ENCODE data around the gene ATP13A1. TPM values are rescaled to one million over a fixed set of nuclear protein-coding genes. Genes with fewer than 3 reads are reported as not detected.

ATP13A1 gene
- total RNA-seq, 4 donors from 2014 or later: 97.3 to 293 (median 129) TPM

- H3K9me3 ChIP-seq: no peaks in the 10 kb centered on the region
- intact Hi-C loops (cut with DNase I): no loop called here
- H3K36me3 ChIP-seq: peaks cover 15% of the 10 kb centered on the region in 2 donors
- 8 to 11% methylated on average over 7 to 15 of the region's 17 CpGs for WGBS, 2 donors
- no peak for DNase-seq
- TF ChIP-seq, protein P1, sequence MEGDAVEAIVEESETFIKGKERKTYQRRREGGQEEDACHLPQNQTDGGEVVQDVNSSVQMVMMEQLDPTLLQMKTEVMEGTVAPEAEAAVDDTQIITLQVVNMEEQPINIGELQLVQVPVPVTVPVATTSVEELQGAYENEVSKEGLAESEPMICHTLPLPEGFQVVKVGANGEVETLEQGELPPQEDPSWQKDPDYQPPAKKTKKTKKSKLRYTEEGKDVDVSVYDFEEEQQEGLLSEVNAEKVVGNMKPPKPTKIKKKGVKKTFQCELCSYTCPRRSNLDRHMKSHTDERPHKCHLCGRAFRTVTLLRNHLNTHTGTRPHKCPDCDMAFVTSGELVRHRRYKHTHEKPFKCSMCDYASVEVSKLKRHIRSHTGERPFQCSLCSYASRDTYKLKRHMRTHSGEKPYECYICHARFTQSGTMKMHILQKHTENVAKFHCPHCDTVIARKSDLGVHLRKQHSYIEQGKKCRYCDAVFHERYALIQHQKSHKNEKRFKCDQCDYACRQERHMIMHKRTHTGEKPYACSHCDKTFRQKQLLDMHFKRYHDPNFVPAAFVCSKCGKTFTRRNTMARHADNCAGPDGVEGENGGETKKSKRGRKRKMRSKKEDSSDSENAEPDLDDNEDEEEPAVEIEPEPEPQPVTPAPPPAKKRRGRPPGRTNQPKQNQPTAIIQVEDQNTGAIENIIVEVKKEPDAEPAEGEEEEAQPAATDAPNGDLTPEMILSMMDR (IDR thresholded peaks at IDR 0.05): no peak
- no peak for TF ChIP-seq POLR2A (IDR thresholded peaks at IDR 0.05)
- H3K4me3 ChIP-seq (replicated peaks in 1 of 3): peak overlapping the region; percentile 61 to 90 (median 89)
- H3K27me3 ChIP-seq: no peaks in the 10 kb centered on the region
- H3K4me1 ChIP-seq: peaks cover 17% of the 10 kb centered on the region in 2 donors
- peak overlapping the region in 2 of 3 donors; percentile 37 to 90 for H3K27ac ChIP-seq
Observed at GRCh38 chr19:19662871-19663255, 613 bp downstream of the ATP13A1 start.

GRCh38 chr19:19662344-19662743, 1.1 kb downstream of the ATP13A1 start:
- 69 to 79% methylated on average over 8 of the region's 8 CpGs for WGBS, 2 donors
- Histone ChIP-seq H3K9me3 (no peaks in the 10 kb centered on the region), H3K4me1 (peaks cover 17% of the 10 kb centered on the region in 2 donors), H3K27me3 (no peaks in the 10 kb centered on the region), H3K36me3 (peaks cover 15 to 21% of the 10 kb centered on the region in 2 donors), H3K27ac (no peak overlapping the region), H3K4me3 (replicated peaks in 1 of 3) (peak overlapping the region in 1 of 3 donors; percentile 89)
- no peak for TF ChIP-seq POLR2A (IDR thresholded peaks at IDR 0.05)
- TF ChIP-seq, protein P1 (IDR thresholded peaks at IDR 0.05): no peak
- DNase-seq: no peak
- intact Hi-C loops (cut with DNase I): no loop called here

DNA sequence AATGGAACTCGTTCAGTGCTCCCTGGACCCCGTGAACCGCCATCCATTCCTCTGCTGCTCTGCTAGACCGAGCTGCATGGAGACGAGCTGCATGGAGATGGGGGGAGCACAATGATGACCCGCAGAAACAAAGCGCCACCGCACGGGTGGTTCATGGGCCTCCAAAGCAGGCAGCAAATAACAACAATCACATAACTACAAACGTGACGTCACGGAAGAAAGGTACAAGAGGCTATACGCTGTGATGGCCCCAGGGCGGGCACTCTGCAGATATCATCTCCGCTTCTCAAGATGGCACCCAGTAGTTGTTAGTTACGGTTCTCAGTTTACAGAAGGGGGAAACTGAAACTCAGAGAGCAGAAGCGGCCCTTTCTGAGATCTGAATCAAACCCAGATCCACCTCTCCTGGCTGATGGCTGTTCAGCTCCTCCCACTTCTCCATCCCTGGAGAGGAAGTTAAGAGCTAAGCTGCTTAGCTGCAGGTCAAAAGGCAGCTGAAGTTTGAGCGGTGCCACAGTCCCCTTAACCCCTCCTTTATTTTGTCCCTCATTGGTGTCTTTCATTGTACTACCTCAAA, 1.7 kb downstream of the ATP13A1 start:
- Histone ChIP-seq H3K9me3 (no peaks in the 10 kb centered on the region), H3K27me3 (no peaks in the 10 kb centered on the region), H3K36me3 (peaks cover 19 to 26% of the 10 kb centered on the region in 2 donors), H3K4me3 (replicated peaks in 1 of 3) (no peak overlapping the region), H3K27ac (no peak overlapping the region), H3K4me1 (peaks cover 17% of the 10 kb centered on the region in 2 donors)
- intact Hi-C loops (cut with DNase I): no loop called here
- DNase-seq: no peak
- WGBS, 2 donors: 62 to 65% methylated on average over 18 of the region's 18 CpGs
- TF ChIP-seq POLR2A (IDR thresholded peaks at IDR 0.05): no peak
- TF ChIP-seq, protein P1 (IDR thresholded peaks at IDR 0.05): no peak

DNA sequence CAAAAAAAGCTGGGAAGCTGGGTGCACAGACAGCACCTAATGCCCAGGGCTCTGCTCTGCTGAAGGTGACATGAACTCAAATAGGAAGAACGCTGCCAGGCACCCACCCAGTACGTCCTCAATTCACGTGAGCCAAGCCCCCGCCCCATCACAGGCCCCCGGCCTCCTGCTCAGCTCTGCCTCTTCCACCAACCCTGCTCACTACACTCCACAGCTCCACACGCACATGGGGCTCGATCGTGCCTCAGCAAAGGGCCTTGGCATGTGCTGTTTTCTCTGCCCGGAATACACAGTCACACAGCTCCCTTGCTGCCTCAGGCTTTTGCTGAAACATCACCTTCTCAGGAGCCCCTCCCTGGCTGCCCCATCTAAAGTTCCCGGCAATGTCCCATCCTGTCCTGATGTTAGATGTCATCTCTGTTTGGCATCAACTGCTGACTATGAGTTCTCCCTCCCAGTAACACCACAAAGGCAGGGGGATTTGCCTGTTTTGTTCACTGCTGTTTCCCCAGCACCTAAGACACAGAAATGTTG, 2.3 kb downstream of the ATP13A1 start:
- DNase-seq: no peak
- 87 to 90% methylated on average over 10 of the region's 10 CpGs for WGBS, 2 donors
- intact Hi-C loops (cut with DNase I): no loop called here

More for the DNA sequence above, 2.3 kb downstream of the ATP13A1 start:
- no peak for TF ChIP-seq POLR2A (IDR thresholded peaks at IDR 0.05)
- TF ChIP-seq, protein P1 (IDR thresholded peaks at IDR 0.05): no peak
- no peak overlapping the region for H3K4me3 ChIP-seq (replicated peaks in 1 of 3)
- H3K27ac ChIP-seq: no peak overlapping the region
- H3K4me1 ChIP-seq: peaks cover 17% of the 10 kb centered on the region in 2 donors
- no peaks in the 10 kb centered on the region for H3K27me3 ChIP-seq
- peaks cover 25 to 32% of the 10 kb centered on the region in 2 donors for H3K36me3 ChIP-seq
- no peaks in the 10 kb centered on the region for H3K9me3 ChIP-seq
